GM21528 (cell line): ENCODE results near the gene ZNF260.
"Not testable (repeated sequence)": the region's sequence is repeated elsewhere in the genome, so short reads cannot be mapped to it uniquely, and the experiment has no call there.

Experiments
- ATAC-seq: cut with Tn5 transposase; IDR thresholded peaks from one replicate; pipeline ENCODE4 v1.9.1; 2021; ENCODE audit warnings: mild to moderate bottlenecking, moderate library complexity; ENCODE audit not compliant: unreplicated experiment, low FRiP score

ZNF260 gene

DNA sequence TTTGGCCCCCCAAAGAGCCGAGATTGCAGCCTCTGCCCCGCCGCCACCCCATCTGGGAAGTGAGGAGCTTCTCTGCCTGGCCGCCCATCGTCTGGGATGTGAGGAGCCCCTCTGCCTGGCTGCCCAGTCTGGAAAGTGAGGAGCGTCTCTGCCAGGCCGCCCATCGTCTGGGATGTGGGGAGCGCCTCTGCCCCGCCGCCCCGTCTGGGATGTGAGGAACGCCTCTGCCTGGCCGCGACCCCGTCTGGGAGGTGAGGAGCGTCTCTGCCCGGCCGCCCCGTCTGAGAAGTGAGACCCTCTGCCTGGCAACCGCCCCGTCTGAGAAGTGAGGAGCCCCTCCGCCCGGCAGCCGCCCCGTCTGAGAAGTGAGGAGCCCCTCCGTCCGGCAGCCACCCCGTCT is 37.2 kb downstream of the ZNF260 start:
- ATAC-seq = not testable (repeated sequence)

DNA sequence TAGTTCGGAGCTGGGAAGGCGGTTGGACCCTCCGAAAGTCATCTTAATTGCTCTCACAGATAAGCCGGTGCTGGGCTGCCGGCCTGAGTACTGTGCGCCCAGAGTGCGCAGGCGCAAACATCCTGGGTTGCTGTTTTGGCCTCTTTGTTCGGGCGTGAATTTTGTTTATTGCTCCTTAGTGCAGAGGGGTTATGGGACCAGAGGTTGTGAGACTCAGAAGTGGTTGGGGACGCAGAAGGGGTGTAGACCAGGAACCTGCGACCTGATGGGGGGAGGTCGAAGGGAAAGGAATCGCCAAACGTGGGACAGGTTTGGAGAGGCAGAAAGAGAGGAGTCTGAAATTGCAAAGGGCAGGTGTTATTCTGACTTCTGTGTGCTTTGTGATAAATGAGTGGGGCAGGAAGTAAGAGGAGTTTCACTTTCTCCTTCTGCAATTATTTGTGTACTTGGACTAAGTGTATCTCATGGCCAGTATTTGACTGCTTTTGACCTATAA is 38.1 kb downstream of the ZNF260 start:
- peak; percentile 53 for ATAC-seq

DNA sequence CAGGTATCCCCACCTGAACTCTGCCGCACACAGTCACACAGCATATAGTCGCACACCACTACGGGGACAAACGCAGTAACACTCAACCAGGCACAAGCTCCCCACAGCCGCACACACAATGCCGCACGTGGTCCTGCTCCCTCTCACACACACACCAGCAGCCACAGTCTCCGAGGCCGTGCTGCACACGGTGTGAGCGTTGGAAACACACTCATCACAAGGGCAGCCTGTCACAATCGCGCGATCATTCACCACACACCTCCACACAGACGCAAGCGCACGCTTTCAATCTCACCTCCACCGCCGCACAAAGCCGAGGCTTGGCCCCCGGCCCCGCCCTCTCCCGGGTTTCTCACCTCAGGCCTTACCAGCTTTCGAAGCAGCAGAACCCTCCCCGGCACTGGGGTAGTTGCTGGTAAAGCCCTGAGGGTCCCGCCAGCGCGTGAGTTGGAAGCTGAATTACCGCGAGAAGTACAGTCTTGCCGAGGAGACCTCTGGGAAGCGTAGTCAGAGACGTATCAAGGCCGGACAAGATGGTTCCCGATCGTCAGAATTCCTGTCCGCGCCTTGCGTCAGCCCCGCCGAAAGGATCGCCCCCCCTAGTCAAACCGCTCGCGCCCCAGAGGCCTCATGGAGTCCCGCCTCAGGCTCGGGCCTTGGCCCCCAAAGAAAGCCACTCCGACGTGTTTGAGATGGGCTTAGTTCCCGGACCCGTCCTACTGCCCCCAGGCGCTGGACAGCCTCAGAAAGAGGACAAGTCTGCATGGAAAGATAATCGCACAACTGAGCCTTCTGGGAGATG is 38.8 kb downstream of the ZNF260 start, which contains the start of gene ZNF566:
TSS of gene ZNF566 (minus strand) at position 444 of the 802 bp plus-strand sequence. CDS start 13,004 bp downstream, outside the sequence.
- peak; percentile 87 for ATAC-seq

DNA sequence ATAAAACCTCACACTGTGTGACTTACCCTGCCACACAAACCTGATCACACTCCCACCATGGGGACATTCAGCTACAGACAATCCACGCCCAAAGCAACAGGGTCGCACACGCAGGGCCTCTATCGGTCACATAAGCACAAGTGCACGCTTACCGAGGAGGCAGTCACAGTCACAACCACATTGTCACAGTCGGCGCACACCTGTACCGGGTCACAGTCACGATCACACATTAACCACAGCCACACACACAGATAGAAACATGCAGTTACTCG is 39.3 kb downstream of the ZNF260 start:
- ATAC-seq = peak; percentile 30

DNA sequence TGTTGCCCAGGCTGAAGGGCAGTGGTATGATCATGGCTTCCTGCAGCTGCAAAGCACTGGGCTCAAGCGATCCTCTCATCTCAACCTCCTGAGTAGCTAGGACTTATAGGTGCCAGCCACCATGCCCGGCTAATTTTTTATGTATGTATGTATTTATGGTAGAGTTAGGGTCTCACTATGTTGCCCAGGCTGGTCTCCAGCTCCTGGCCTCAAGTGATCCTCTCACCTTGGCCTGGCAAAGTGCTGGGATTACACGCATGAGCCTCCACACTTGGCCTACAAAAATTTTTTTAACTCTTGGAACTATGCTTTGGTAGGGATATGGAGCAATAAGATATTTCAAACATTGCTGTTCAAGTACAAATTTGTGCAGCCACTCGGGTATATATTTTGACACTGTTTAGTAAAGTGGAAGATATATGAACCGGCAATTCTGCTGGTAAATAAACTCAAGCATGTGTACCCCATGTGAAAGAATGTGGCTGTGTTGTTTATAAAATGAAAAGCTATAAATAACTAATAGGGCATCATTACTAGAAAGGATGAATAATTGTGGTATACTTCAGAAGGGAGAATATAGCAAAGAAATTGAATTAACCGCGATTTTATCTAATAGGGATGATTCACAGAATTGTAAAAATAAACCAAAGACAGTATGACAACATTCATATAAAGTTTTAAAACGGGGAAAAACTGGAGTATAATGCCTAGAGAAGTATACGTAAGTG is 39.8 kb downstream of the ZNF260 start:
- no peak for ATAC-seq

DNA sequence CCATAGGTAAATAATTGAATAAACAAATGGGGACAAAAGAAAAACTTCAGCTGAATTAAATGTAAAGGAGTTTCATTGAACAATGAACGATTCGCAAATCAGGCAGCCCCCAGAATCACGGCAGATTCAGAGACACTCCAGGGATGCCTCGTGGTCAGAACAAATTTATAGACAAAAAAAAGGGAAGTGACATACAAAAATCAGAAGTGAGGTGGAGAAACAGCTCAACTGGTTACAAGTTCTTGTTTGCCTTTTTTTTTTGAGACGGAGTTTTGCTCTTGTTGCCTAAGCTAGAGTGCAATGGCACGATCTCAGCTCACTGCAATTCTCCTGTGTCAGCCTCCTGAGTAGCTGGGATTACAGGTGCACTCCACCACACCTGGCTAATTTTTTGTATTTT is 44.4 kb downstream of the ZNF260 start:
- no peak for ATAC-seq

DNA sequence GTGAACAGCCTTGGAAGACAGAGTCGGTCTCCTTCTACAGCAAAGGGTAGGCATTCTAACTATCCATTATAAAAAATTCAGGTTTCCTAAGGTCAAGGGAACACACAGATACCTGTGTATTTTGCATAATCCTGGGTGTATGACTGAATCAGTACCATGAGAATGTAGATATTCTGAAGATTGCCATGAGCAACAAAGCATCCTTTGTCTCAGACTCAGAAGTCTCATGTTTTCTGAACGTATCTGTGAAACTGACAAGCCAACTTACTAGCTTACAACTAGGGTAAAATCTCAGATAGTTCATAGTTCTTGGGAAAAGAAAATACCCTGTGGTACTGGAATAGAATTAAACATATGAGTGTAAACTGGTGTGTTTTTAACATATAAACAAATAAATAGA is 45.2 kb downstream of the ZNF260 start:
- ATAC-seq = no peak
